HepG2 (cell line): Measurements from ENCODE around the gene CACNA1G. TPM values are rescaled to one million over a fixed set of nuclear protein-coding genes. Genes with fewer than 3 reads are reported as not detected.
A peak's percentile ranks its signal among the peaks of the same experiment; 100 is the strongest.

Source experiments
- ETV5 ChIP-seq: IDR thresholded peaks from 2 replicates; pipeline ENCODE4 v1.6.1; 2018; ENCODE audit warnings: missing biosample characterization, missing genetic modification reagents, inconsistent platforms, borderline replicate concordance
- MYC ChIP-seq: sonication (generic); formaldehyde crosslinking; IDR thresholded peaks from 2 replicates; pipeline ENCODE4 v1.9.0; 2021; ENCODE audit warnings: missing genetic modification reagents, borderline replicate concordance
- PHF5A ChIP-seq: IDR thresholded peaks from one replicate; pipeline ENCODE4 v1.6.1; 2018; ENCODE audit warnings: low read depth, missing genetic modification reagents; ENCODE audit not compliant: unreplicated experiment
- REL ChIP-seq: sonication (generic); formaldehyde crosslinking; conservative IDR thresholded peaks from 2 replicates; pipeline ENCODE4 v1.8.0; 2022; ENCODE audit warnings: mild to moderate bottlenecking, missing genetic modification reagents, moderate library complexity
- RXRA ChIP-seq: sonication (generic); formaldehyde crosslinking; IDR thresholded peaks from 2 replicates; pipeline ENCODE4 v1.5.1; 2020; ENCODE audit warnings: missing genetic modification reagents
- SALL1 ChIP-seq: sonication (generic); formaldehyde crosslinking; IDR thresholded peaks from 2 replicates; pipeline ENCODE4 v1.8.0; 2022; ENCODE audit warnings: mild to moderate bottlenecking, missing genetic modification reagents
- ZFAT ChIP-seq: sonication (generic); formaldehyde crosslinking; conservative IDR thresholded peaks from 2 replicates; pipeline ENCODE4 v1.8.1; 2023; ENCODE audit warnings: missing genetic modification reagents, inconsistent platforms
- ZFP36L2 ChIP-seq: sonication (generic); formaldehyde crosslinking; IDR thresholded peaks from 2 replicates; pipeline ENCODE4 v1.4.0; 2020; ENCODE audit warnings: missing genetic modification reagents
- polyA plus RNA-seq, 8 experiments: library from polyadenylated mRNA; depleted of rRNA in 3 of 8; stranded (reverse) in 7 of 8; unstranded in 1 of 8; fragments of >200 nt; fragmentation: Illumina TruSeq in 4 of 8; extraction: Trizol in 4 of 8; gene quantifications; 2 replicates each; pipeline versions ENCODE4 v1.2.1 to v1.2.3, GENCODE V29; 2011 to 2016; ENCODE audit warnings: low read depth in 4 of 8, missing spikeins in 1 of 8, mixed read lengths in 1 of 8; ENCODE audit not compliant: insufficient read depth in 1 of 8
- total RNA-seq, 5 experiments: library from RNA; depleted of rRNA; stranded (reverse); fragments of >200 nt; fragmentation: Illumina TruSeq; extraction: Trizol; gene quantifications; 2 replicates each; pipeline ENCODE4 v1.2.3, GENCODE V29; 2016; ENCODE audit warnings: low read depth in 1 of 5
- TF ChIP-seq, protein P1 (sequence below): sonication (generic); formaldehyde crosslinking; IDR thresholded peaks from 2 replicates; pipeline ENCODE4 v1.4.0; 2020; ENCODE audit warnings: missing genetic modification reagents, low read depth, mild to moderate bottlenecking, borderline replicate concordance
- TF ChIP-seq, protein P2 (sequence below): sonication (generic); formaldehyde crosslinking; conservative IDR thresholded peaks from 2 replicates; pipeline ENCODE4 v1.8.1; 2023; ENCODE audit warnings: missing genetic modification reagents
- TF ChIP-seq, protein P3 (sequence below): fragments of 450-650 bp; IDR thresholded peaks from 2 replicates; pipeline ENCODE4 v1.6.1; 2016
- TF ChIP-seq, protein P4 (sequence below): IDR thresholded peaks from 2 replicates; pipeline ENCODE4 v1.6.1; 2016; ENCODE audit warnings: low read depth, borderline replicate concordance
- TF ChIP-seq, protein P5 (sequence below), 2 experiments: sonication (generic) in 1 of 2; formaldehyde crosslinking in 1 of 2; IDR thresholded peaks; 2 replicates each; pipeline versions ENCODE4 v1.6.1 to v1.9.0; 2014 to 2022; ENCODE audit warnings: antibody characterized with exemption in 1 of 2, borderline replicate concordance in 1 of 2, inconsistent platforms in 1 of 2, low read depth in 1 of 2, missing genetic modification reagents in 1 of 2
- TF ChIP-seq, protein P6 (sequence below): sonication (generic); formaldehyde crosslinking; IDR thresholded peaks from 2 replicates; pipeline ENCODE4 v1.8.1; 2023; ENCODE audit warnings: mild to moderate bottlenecking, missing genetic modification reagents, borderline replicate concordance
- TF ChIP-seq, protein P7 (sequence below): sonication (generic); formaldehyde crosslinking; IDR thresholded peaks from 2 replicates; pipeline ENCODE4 v1.4.0; 2020; ENCODE audit warnings: mild to moderate bottlenecking, low read depth, missing genetic modification reagents

The CACNA1G gene
- total and polyA plus RNA-seq, 2 of the 13 experiments (the other 11 are each of a cell fraction or from before 2014, with no cell fraction given) = 0.02 TPM; not detected in 1

DNA sequence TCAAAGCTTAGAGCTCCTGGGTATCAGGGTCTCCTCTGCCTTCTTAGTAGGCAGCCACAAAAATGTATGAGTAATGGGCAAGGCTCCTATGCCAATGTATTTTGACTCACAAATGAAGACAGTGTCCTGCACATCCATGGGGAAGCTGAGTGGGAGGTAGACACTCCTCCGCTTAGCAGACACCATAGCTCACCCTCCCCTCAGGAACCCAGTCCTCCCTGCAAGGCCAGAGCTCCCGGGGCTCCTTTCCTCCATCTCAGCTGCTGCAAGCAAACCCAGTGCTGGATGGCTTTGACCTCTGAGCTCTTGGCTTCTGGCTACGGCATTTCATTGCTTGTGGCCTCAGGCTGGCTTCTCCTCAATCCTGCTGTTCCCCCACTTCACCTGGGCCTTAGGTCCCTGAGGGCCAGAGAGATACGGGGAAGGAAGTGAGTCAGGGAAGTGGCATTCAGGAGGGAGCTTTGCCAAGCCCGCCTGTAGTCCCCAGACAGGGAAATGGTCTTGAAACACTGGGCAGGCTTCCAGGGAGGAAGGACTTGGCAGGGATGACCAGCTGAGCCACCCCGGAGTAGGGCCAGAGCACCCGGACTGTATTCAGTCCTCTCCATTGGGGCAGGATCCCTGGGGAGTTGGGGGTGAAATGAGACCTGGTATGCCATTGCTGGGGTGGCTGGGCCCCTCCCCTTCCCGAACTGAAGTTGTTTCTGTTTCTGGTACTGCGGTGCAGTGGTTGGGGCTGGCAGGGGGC is 78.6 kb downstream of the CACNA1G start (continued):
- TF ChIP-seq, protein P1, sequence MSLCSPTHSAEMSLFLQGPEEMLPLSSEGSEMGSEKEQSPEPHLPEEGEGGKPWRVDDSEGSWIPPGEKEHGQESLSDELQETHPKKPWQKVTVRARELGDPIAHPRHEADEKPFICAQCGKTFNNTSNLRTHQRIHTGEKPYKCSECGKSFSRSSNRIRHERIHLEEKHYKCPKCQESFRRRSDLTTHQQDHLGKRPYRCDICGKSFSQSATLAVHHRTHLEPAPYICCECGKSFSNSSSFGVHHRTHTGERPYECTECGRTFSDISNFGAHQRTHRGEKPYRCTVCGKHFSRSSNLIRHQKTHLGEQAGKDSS (CRISPR knock-in tag) = no peak
- no peak for TF ChIP-seq REL (CRISPR knock-in tag)
- TF ChIP-seq, protein P2, sequence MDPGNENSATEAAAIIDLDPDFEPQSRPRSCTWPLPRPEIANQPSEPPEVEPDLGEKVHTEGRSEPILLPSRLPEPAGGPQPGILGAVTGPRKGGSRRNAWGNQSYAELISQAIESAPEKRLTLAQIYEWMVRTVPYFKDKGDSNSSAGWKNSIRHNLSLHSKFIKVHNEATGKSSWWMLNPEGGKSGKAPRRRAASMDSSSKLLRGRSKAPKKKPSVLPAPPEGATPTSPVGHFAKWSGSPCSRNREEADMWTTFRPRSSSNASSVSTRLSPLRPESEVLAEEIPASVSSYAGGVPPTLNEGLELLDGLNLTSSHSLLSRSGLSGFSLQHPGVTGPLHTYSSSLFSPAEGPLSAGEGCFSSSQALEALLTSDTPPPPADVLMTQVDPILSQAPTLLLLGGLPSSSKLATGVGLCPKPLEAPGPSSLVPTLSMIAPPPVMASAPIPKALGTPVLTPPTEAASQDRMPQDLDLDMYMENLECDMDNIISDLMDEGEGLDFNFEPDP (CRISPR knock-in tag) = no peak
- TF ChIP-seq, protein P3, sequence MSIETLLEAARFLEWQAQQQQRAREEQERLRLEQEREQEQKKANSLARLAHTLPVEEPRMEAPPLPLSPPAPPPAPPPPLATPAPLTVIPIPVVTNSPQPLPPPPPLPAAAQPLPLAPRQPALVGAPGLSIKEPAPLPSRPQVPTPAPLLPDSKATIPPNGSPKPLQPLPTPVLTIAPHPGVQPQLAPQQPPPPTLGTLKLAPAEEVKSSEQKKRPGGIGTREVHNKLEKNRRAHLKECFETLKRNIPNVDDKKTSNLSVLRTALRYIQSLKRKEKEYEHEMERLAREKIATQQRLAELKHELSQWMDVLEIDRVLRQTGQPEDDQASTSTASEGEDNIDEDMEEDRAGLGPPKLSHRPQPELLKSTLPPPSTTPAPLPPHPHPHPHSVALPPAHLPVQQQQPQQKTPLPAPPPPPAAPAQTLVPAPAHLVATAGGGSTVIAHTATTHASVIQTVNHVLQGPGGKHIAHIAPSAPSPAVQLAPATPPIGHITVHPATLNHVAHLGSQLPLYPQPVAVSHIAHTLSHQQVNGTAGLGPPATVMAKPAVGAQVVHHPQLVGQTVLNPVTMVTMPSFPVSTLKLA = no peak
- no peak for TF ChIP-seq ZFAT
- TF ChIP-seq, protein P4, sequence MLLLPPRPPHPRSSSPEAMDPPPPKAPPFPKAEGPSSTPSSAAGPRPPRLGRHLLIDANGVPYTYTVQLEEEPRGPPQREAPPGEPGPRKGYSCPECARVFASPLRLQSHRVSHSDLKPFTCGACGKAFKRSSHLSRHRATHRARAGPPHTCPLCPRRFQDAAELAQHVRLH (CRISPR knock-in tag) = no peak; the same call in 1 of the 2 replicates
- TF ChIP-seq ETV5 (CRISPR knock-in tag) = peak; percentile 83
- TF ChIP-seq, protein P5, sequence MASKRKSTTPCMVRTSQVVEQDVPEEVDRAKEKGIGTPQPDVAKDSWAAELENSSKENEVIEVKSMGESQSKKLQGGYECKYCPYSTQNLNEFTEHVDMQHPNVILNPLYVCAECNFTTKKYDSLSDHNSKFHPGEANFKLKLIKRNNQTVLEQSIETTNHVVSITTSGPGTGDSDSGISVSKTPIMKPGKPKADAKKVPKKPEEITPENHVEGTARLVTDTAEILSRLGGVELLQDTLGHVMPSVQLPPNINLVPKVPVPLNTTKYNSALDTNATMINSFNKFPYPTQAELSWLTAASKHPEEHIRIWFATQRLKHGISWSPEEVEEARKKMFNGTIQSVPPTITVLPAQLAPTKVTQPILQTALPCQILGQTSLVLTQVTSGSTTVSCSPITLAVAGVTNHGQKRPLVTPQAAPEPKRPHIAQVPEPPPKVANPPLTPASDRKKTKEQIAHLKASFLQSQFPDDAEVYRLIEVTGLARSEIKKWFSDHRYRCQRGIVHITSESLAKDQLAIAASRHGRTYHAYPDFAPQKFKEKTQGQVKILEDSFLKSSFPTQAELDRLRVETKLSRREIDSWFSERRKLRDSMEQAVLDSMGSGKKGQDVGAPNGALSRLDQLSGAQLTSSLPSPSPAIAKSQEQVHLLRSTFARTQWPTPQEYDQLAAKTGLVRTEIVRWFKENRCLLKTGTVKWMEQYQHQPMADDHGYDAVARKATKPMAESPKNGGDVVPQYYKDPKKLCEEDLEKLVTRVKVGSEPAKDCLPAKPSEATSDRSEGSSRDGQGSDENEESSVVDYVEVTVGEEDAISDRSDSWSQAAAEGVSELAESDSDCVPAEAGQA (IDR thresholded peaks at IDR 0.05; ENCODE audit: low read depth) = no peak
- TF ChIP-seq, protein P5 (CRISPR knock-in tag; IDR thresholded peaks at IDR 0.05; ENCODE audit: borderline replicate concordance) = no peak
- peak; percentile 67; the same call in 1 of the 2 replicates for TF ChIP-seq SALL1 (CRISPR knock-in tag)
- no peak for TF ChIP-seq MYC (CRISPR knock-in tag)
- peak; percentile 60 for TF ChIP-seq RXRA
- TF ChIP-seq ZFP36L2 (CRISPR knock-in tag) = no peak
- TF ChIP-seq, protein P6, sequence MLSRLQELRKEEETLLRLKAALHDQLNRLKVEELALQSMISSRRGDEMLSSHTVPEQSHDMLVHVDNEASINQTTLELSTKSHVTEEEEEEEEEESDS (CRISPR knock-in tag) = no peak
- TF ChIP-seq, protein P7, sequence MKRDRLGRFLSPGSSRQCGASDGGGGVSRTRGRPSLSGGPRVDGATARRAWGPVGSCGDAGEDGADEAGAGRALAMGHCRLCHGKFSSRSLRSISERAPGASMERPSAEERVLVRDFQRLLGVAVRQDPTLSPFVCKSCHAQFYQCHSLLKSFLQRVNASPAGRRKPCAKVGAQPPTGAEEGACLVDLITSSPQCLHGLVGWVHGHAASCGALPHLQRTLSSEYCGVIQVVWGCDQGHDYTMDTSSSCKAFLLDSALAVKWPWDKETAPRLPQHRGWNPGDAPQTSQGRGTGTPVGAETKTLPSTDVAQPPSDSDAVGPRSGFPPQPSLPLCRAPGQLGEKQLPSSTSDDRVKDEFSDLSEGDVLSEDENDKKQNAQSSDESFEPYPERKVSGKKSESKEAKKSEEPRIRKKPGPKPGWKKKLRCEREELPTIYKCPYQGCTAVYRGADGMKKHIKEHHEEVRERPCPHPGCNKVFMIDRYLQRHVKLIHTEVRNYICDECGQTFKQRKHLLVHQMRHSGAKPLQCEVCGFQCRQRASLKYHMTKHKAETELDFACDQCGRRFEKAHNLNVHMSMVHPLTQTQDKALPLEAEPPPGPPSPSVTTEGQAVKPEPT (CRISPR knock-in tag) = 0 out of 2 replicates have a peak, but pooled peaks have one; percentile 43
- TF ChIP-seq PHF5A = no peak
